Embryonic facial prominence (tissue), 1 donor: ENCODE measurements around the gene TRIM17.

Experiments
- DNase-seq: peaks from one replicate; pipeline ENCODE4 v3.0.0-alpha.2; 2016; ENCODE audit errors: extremely low spot score

Gene TRIM17

GRCh38 chr1:228378873-228379460 lies 37.7 kb downstream of the TRIM17 start:
- DNase-seq = no peak

GRCh38 chr1:228378090-228378872 lies 38.4 kb downstream of the TRIM17 start:
- peak; percentile 48 for DNase-seq

GRCh38 chr1:228377664-228378089 lies 39.0 kb downstream of the TRIM17 start:
- DNase-seq = no peak

GRCh38 chr1:228376651-228377631 lies 39.7 kb downstream of the TRIM17 start:
- no peak for DNase-seq

- DNase-seq = no peak
Observed at GRCh38 chr1:228376262-228376628, 40.4 kb downstream of the TRIM17 start.

- no peak for DNase-seq
Observed at GRCh38 chr1:228375578-228376261, 40.9 kb downstream of the TRIM17 start.

- DNase-seq = no peak
Observed at GRCh38 chr1:228374711-228375577, 41.7 kb downstream of the TRIM17 start.

GRCh38 chr1:228373681-228374571 lies 42.7 kb downstream of the TRIM17 start:
- DNase-seq = no peak

- DNase-seq = no peak
Observed at GRCh38 chr1:228373004-228373680, 43.5 kb downstream of the TRIM17 start.

- DNase-seq = no peak
Observed at GRCh38 chr1:228372183-228373003, 44.3 kb downstream of the TRIM17 start.

GRCh38 chr1:228371741-228372182 lies 44.9 kb downstream of the TRIM17 start:
- DNase-seq = no peak

GRCh38 chr1:228370941-228371740 lies 45.5 kb downstream of the TRIM17 start:
- DNase-seq = no peak

- no peak for DNase-seq
Observed at GRCh38 chr1:228370439-228370940, 46.2 kb downstream of the TRIM17 start.

- DNase-seq = no peak
Observed at GRCh38 chr1:228369608-228370438, 46.8 kb downstream of the TRIM17 start.

GRCh38 chr1:228368801-228369607 lies 47.7 kb downstream of the TRIM17 start:
- DNase-seq = no peak
